ENCODE data around the gene LIMCH1. TPM values are rescaled to one million over a fixed set of nuclear protein-coding genes. Genes with fewer than 3 reads are reported as not detected.
"Not testable (repeated sequence)": the region's sequence is repeated elsewhere in the genome, so short reads cannot be mapped to it uniquely, and the experiment has no call there.

The LIMCH1 gene
- total RNA-seq: not detected

GRCh38 chr4:41538017-41538733 lies at the start of gene LIMCH1:
TSS of gene LIMCH1 (plus strand) at chr4:41538157. CDS start at chr4:41605996, 67,839 bp downstream.
- intact Hi-C loops (cut with micrococcal nuclease): no loop called here
- Mint-ChIP-seq H3K27ac (no peak within 1 kb of the TSS), H3K9me3 (no peaks in the 10 kb centered on the region), H3K4me1 (ENCODE audit: low read depth) (no peaks in the 10 kb centered on the region), H3K4me3 (no peak within 1 kb of the TSS), H3K27me3 (no peaks in the 10 kb centered on the region), H3K36me3 (ENCODE audit: low read depth) (no peaks in the 10 kb centered on the region)
- ChIA-PET CTCF (no interaction called here), POLR2A (interaction anchor here (0.6 kb wide), 1 partner anchor 287 kb away, joined by 3 read pairs; no protein-coding TSS in a partner anchor)
- TF ChIP-seq CTCF (IDR thresholded peaks at IDR 0.05): no peak
- ATAC-seq (no peak), DNase-seq (no peak)

GRCh38 chr4:41491081-41491576 lies 46.8 kb upstream of the LIMCH1 start:
- H3K4me3 Mint-ChIP-seq; POLR2A ChIA-PET; H3K27ac Mint-ChIP-seq; CTCF ChIA-PET; intact Hi-C loops (cut with micrococcal nuclease); H3K4me1 Mint-ChIP-seq (ENCODE audit: low read depth); DNase-seq; H3K36me3 Mint-ChIP-seq (ENCODE audit: low read depth); H3K27me3 Mint-ChIP-seq; H3K9me3 Mint-ChIP-seq; ATAC-seq: not testable (repeated sequence)

- Mint-ChIP-seq H3K4me1 (ENCODE audit: low read depth) (no peaks in the 10 kb centered on the region), H3K27ac (no peak overlapping the region), H3K9me3 (peaks cover 3% of the 10 kb centered on the region), H3K36me3 (ENCODE audit: low read depth) (no peaks in the 10 kb centered on the region), H3K27me3 (no peaks in the 10 kb centered on the region), H3K4me3 (no peak overlapping the region)
- DNase-seq (no peak), ATAC-seq (no peak)
- intact Hi-C loops (cut with micrococcal nuclease): no loop called here
- CTCF ChIA-PET: no interaction called here
- no peak for TF ChIP-seq CTCF (IDR thresholded peaks at IDR 0.05)
- POLR2A ChIA-PET: no interaction called here
These were observed 41.0 kb upstream of the LIMCH1 start for GRCh38 chr4:41496977-41497376.

- Mint-ChIP-seq H3K4me3 (no peak overlapping the region), H3K4me1 (ENCODE audit: low read depth) (no peaks in the 10 kb centered on the region), H3K36me3 (ENCODE audit: low read depth) (no peaks in the 10 kb centered on the region), H3K27me3 (no peaks in the 10 kb centered on the region), H3K9me3 (peaks cover 6% of the 10 kb centered on the region), H3K27ac (no peak overlapping the region)
- CTCF ChIA-PET: no interaction called here
- DNase-seq (no peak), ATAC-seq (no peak)
- TF ChIP-seq CTCF (IDR thresholded peaks at IDR 0.05): no peak
- intact Hi-C loops (cut with micrococcal nuclease): no loop called here
- POLR2A ChIA-PET: no interaction called here
These were observed 39.8 kb upstream of the LIMCH1 start for GRCh38 chr4:41498177-41498576.

GRCh38 chr4:41504167-41504818 lies 33.7 kb upstream of the LIMCH1 start:
- Mint-ChIP-seq H3K9me3 (peaks cover 6% of the 10 kb centered on the region), H3K4me1 (ENCODE audit: low read depth) (no peaks in the 10 kb centered on the region), H3K27ac (no peak overlapping the region), H3K4me3 (no peak overlapping the region), H3K36me3 (ENCODE audit: low read depth) (no peaks in the 10 kb centered on the region), H3K27me3 (no peaks in the 10 kb centered on the region)
- ATAC-seq: no peak
- DNase-seq: no peak
- intact Hi-C loops (cut with micrococcal nuclease): no loop called here
- CTCF ChIA-PET: no interaction called here
- TF ChIP-seq CTCF (IDR thresholded peaks at IDR 0.05): no peak
- POLR2A ChIA-PET: no interaction called here
